ENCODE data around the gene RBFOX2.
"Not testable (repeated sequence)": the region's sequence is repeated elsewhere in the genome, so short reads cannot be mapped to it uniquely, and the experiment has no call there.

Gene RBFOX2

DNA sequence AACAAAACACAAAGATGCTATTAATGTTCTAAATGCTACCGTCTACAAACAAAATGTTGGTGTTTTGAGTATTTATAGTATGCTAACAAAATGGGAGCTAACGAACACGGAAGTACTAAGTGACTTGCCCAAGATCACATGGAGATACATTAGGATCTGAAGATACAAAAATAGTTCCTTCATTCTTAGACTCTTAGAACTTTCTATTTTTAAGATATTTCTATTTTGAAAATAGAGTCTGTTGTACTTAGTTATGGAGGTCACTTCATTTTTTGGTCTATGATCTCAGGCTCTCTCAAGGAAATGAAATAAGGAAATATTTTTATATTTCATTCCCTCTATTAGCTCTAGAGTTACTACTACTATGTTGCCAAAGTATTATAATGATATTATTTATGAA lies 246.7 kb downstream of the RBFOX2 start:
- no peak for DNase-seq (ENCODE audit: low read depth in 2 of 2)

GRCh38 chr22:35777335-35777975 lies 251.2 kb downstream of the RBFOX2 start:
- DNase-seq (ENCODE audit: low read depth in 2 of 2): no peak

DNA sequence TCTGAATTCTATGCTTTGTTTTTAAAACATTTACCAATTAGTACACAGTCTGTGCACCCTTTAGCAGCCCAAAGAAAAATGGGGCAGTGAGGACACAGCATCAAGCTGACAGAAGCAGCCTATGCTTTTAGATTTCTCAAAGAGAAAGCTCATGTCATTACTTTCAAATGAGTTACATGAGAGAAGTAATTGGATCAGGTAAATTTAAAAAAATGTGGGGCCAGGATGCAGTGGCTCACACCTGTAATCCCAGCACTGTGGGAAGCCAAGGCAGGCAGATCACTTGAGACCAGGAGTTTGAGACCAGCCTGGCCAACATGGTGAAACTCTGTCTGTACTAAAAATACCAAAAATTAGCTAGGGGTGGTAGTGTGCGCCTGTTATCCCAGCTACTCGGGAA lies 253.3 kb downstream of the RBFOX2 start:
- no peak for DNase-seq (ENCODE audit: low read depth in 2 of 2)

GRCh38 chr22:35769974-35770373 lies 258.6 kb downstream of the RBFOX2 start:
- DNase-seq (ENCODE audit: low read depth in 2 of 2): no peak

DNA sequence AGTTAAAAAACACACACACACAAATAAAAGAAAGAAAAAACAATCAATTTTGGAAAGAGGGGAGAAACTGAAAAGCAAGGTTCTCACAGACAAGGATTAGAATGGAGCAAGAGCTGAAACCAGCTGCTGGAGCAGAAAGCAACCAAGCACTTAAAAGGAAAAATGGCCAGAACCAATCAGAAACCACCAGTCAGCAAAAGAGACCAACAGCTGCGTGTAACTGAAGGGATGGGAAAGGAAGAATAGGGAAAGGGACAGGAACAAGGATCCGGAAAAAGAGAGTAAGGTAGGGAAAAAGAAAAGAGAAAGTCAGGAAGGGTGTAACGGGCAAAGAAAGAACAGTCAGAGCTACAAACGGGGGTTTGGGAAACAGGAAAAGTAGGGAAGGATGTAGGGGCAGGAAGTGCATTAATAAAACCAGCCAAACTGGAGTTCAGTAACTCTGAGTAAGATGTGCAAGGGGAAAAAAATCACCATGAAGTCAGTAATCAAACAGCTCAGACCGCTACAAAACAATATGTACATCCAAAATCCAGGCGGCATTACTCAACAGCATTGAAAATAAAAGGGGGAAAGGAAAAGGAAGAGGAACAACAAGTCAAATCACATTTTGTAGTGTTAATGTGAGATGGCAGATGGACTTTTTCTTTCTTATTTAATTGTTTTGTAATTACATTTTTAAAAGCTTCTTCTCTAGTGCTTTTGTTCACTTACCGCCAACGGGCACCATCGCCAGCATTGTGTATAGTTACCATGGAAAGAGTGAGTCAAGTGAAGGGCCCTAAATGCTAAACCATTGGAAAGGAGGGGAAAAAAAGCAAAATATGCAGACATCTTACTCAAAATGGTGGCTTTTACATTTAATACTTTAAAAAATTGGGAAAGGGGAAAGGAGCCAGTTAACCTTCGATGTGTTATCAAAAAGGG lies 261.7 kb downstream of the RBFOX2 start:
- DNase-seq (ENCODE audit: low read depth in 2 of 2): no peak

DNA sequence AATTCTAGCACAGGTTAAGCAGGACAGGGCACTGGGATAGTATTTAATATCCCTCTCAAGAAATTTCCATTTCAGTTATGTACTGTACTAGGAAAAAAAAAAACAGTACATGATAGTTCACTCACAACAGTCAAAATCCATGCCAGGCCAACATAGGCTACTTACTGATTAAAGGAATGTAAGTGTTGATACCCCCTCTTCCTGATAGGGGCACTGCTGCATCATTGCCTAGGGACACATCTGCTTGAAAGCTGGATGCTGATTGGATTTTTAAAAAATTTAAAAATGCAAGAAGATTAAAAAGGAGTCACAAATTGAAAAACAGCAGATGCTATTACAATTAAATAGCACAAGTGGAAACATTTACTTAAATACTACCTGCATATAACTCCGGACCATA lies 267.6 kb downstream of the RBFOX2 start:
- DNase-seq (ENCODE audit: low read depth in 2 of 2): no peak

- DNase-seq (ENCODE audit: low read depth in 2 of 2): no peak
Observed at GRCh38 chr22:35758394-35758793, 270.2 kb downstream of the RBFOX2 start.

- no peak for DNase-seq (ENCODE audit: low read depth in 2 of 2)
Observed at GRCh38 chr22:35756722-35757121, 271.9 kb downstream of the RBFOX2 start.

DNA sequence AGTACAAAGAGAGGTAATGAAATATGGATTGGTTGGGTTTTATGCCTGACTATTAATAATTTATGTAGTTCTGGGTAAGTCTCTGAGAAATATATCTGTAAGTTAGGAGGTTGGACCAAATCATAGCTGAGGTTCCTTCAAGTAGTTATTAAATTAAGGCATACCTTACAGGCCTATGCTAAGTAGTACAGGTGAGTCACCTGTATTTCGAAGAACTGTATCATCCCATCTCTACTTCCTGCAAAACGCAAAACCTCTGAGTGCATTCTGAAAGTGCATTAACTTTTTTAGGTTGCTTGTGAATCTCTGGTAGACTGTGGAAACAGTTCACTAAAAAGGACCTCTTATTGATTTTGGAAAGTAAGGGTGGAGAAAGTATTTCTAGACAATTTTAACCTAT lies 273.9 kb downstream of the RBFOX2 start:
- DNase-seq (ENCODE audit: low read depth in 2 of 2): no peak

DNA sequence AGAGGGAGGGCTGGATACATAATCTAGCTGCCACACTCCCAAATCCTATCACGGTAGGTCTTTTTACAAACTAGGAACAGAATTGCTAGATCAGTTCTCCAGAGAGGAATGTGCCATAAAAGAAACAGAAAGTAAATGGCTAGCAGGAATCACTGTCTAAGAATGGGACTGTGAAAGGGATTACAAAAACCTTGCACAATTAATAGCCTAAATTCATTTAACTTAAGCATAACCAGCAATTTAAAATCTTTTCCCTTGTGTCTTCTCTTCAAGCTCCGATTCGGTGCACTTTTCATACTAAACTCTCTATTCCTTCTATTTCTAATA lies 275.8 kb downstream of the RBFOX2 start:
- DNase-seq (ENCODE audit: low read depth in 2 of 2): no peak

GRCh38 chr22:35752006-35752862 lies 276.4 kb downstream of the RBFOX2 start:
- no peak for DNase-seq (ENCODE audit: low read depth in 2 of 2)

DNA sequence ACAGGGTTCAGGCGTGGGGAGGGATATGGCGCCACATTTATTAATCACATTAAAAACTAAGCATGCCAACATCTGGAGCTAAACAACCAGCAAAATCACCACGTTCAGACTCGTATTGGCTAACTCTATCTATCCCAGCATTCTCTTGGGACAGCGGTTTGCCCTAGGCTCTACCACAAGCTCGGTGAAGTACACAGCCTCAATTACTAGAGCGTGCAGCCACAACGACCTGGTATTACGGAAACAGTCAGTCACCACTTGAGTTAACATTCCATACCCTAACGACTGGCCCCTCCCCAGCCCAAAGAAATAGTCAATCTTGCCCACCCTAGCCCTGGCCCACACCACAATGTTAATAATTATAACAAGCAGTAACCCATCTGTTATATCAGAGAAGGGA lies 278.8 kb downstream of the RBFOX2 start:
- DNase-seq (ENCODE audit: low read depth in 2 of 2): no peak

GRCh38 chr22:35746946-35747703 lies 281.5 kb downstream of the RBFOX2 start:
- DNase-seq (ENCODE audit: low read depth in 2 of 2): no peak

GRCh38 chr22:35746248-35746647 lies 282.4 kb downstream of the RBFOX2 start:
- DNase-seq (ENCODE audit: low read depth in 2 of 2): no peak

- DNase-seq (ENCODE audit: low read depth in 2 of 2): no peak
Observed at GRCh38 chr22:35743326-35743860, 285.2 kb downstream of the RBFOX2 start.

GRCh38 chr22:35742342-35743100 lies 286.1 kb downstream of the RBFOX2 start:
- no peak for DNase-seq (ENCODE audit: low read depth in 2 of 2)

GRCh38 chr22:35740616-35741015 lies 288.0 kb downstream of the RBFOX2 start:
- no peak for DNase-seq (ENCODE audit: low read depth in 2 of 2)

- DNase-seq (ENCODE audit: low read depth in 2 of 2): no peak
Observed at GRCh38 chr22:35739931-35740380, 288.7 kb downstream of the RBFOX2 start.

- no peak for DNase-seq (ENCODE audit: low read depth in 2 of 2)
Observed at GRCh38 chr22:35739076-35739930, 289.3 kb downstream of the RBFOX2 start.

DNA sequence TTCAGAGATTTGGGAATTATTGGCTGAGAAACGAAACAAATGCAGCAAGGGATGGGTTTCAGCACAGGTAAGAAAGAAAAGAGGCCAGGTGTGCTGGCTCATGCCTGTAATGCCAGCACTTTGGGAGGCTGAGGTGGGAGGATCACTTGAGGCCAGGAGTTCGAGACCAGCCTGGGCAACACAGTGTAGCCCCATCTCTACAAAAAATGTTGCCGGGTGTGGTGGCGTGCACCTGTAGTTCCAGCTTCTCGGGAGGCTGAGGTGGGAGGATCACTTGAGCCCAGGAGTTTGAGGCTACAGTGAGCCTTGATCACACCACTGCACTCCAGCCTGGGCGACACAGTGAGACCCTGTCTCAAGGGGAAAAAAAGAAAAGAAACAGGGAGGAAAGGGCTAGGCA lies 290.7 kb downstream of the RBFOX2 start:
- DNase-seq (ENCODE audit: low read depth in 2 of 2): not testable (repeated sequence)

Data from stimulated activated CD8-positive, alpha-beta memory T cell treated with anti-CD3 and anti-CD28 coated beads, Interleukin-7, amount 100 ng/mL, for 1 hour (primary cell).